Activated T-helper 1 cell treated with anti-CD3 and anti-CD28 coated beads, Interleukin-12 subunit alpha, Interleukin-12 subunit beta, Interleukin-2, Interleukin-4 antibody, amounts not matched to agents 30 ng/mL and 10 ng/mL and 1 ng/mL, durations not matched to agents 14 hours and 24 hours and 36 hours (primary cell): ENCODE data around the gene SNORC. TPM values are rescaled to one million over a fixed set of nuclear protein-coding genes. Genes with fewer than 3 reads are reported as not detected.

Source experiments
- DNase-seq: peaks from one replicate; pipeline ENCODE4 v3.0.0; 2021; ENCODE audit warnings: low spot score
- H3K27ac Mint-ChIP-seq: one replicate; pipeline ENCODE4 v1.8.0; 2021; ENCODE audit warnings: mild to moderate bottlenecking, mixed read lengths
- H3K27me3 Mint-ChIP-seq: one replicate; pipeline ENCODE4 v1.8.0; 2022; ENCODE audit warnings: mild to moderate bottlenecking, moderate library complexity, mixed read lengths; ENCODE audit not compliant: insufficient read depth
- H3K36me3 Mint-ChIP-seq: one replicate; pipeline ENCODE4 v1.8.0; 2021; ENCODE audit warnings: low read depth, mixed read lengths
- H3K4me1 Mint-ChIP-seq: one replicate; pipeline ENCODE4 v1.8.0; 2021; ENCODE audit warnings: low read depth, mixed read lengths
- H3K4me3 Mint-ChIP-seq: one replicate; pipeline ENCODE4 v1.8.0; 2021; ENCODE audit warnings: mild to moderate bottlenecking, moderate library complexity, mixed read lengths
- H3K9me3 Mint-ChIP-seq: one replicate; pipeline ENCODE4 v1.8.0; 2021; ENCODE audit warnings: mixed read lengths
- intact Hi-C: fragments of 100-400 bp; cut with micrococcal nuclease; formaldehyde crosslinking; loops from one replicate; pipeline ENCODE4 v1.15.1; 2024
- total RNA-seq: library from RNA; stranded (reverse); gene quantifications from 2 replicates; pipeline ENCODE4 v1.2.3, GENCODE V29; 2022

SNORC gene
- total RNA-seq, 1 donor from 2014 or later, result 1.8 TPM

DNA sequence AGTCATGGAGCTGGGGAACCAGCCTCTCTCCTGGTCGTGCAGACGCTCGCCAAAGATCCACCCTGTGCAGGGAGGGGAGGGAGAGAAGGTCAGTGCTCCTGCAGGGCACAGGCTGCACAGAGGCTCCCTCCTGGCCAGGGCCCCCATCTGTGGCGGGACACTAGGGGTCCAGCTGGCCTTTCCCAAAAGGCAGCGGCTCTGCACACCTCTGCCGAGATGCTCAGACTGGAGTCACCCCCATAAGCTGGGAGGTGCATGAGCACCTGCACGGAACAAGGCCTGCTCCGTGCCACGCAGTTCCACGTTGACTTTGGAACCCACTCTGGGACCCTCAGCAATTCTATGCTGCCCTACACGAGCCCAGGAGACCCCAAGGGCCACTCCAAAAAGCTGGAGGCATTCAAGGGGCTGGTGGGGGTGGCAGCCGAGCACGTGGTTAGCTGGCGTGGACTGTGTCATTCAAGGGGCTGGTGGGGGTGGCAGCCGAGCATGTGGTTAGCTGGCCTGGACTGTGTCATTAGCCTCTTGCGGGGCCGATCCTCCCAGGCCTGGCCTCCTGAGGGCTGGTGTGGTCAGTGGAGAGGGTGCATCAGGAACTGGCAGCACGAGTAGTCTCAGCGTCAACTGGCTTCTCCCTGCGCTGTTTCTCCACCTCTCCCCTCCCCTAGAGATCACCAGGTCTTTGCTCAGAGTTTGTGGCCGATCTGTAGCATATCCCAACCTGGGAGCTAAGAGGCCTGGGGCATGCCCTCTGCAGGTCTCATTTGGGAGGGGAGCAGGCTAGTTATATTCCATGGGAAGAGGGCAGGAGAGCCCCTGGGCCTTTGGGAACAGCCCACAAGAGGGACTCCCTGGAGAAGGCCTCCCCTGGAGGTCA, 9.8 kb downstream of the SNORC start:
- no peak for DNase-seq
- H3K27me3 Mint-ChIP-seq, result peaks cover 14% of the 10 kb centered on the region
- no peak overlapping the region for H3K4me3 Mint-ChIP-seq
- H3K27ac Mint-ChIP-seq, result no peak overlapping the region
- H3K36me3 Mint-ChIP-seq, result no peaks in the 10 kb centered on the region
- H3K4me1 Mint-ChIP-seq, result no peaks in the 10 kb centered on the region
- intact Hi-C loops, result no loop called here
- H3K9me3 Mint-ChIP-seq, result no peaks in the 10 kb centered on the region

DNA sequence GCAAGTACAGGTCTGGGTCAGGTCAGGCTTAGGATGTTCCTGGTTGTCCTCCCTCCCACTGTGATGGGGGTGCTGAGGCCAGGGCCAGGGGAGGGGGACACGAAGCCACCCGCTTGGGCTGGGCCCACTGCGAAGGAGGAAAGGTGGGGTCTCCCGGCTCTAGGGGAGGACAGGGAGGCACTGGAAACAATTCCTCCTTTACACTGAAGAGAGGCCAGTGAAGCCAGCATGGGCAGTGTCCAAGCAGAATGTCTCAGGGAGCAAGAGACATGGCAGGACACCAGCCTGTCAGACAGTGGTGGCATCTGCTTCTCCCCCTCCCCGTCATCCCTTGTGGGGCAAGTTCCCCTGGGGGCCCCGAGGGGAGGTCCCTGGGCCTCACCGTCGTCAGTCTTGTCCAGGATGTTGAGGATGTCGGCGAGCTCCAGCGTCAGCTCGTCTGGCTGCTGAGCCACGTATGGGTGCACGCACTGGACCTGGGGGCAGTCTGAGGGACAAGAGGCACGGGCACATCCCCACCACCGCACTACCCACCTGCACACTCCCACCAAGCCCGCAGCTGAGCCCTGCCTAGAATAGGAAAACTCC, 10.8 kb downstream of the SNORC start:
- H3K27me3 Mint-ChIP-seq, result peaks cover 5% of the 10 kb centered on the region
- H3K9me3 Mint-ChIP-seq, result no peaks in the 10 kb centered on the region
- intact Hi-C loops, result no loop called here
- H3K36me3 Mint-ChIP-seq, result no peaks in the 10 kb centered on the region
- H3K4me3 Mint-ChIP-seq, result no peak overlapping the region
- DNase-seq, result no peak
- no peak overlapping the region for H3K27ac Mint-ChIP-seq
- no peaks in the 10 kb centered on the region for H3K4me1 Mint-ChIP-seq

DNA sequence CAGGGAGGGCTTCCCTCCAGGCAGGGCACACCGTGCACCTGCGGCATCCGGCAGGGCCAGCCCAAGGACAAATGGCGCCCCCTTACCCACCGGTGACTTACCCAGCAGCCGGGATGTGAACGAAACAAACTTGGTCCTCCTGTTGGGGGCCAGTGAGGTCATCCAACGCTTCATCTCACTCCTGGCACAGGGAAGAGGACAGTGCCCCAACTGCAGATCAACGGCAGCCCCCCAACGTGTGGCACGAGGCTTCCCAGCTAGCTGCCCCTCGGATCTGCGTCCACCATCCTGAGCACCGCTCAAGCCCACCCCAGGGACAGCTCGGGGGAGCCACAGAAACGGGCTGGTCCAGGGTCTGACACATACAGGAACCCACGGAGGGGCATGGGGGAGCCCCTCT, 12.0 kb downstream of the SNORC start:
- Mint-ChIP-seq H3K27ac (no peak overlapping the region), H3K27me3 (peaks cover 5% of the 10 kb centered on the region), H3K4me3 (no peak overlapping the region), H3K36me3 (no peaks in the 10 kb centered on the region), H3K9me3 (no peaks in the 10 kb centered on the region), H3K4me1 (no peaks in the 10 kb centered on the region)
- DNase-seq, result no peak
- intact Hi-C loops, result no loop called here

DNA sequence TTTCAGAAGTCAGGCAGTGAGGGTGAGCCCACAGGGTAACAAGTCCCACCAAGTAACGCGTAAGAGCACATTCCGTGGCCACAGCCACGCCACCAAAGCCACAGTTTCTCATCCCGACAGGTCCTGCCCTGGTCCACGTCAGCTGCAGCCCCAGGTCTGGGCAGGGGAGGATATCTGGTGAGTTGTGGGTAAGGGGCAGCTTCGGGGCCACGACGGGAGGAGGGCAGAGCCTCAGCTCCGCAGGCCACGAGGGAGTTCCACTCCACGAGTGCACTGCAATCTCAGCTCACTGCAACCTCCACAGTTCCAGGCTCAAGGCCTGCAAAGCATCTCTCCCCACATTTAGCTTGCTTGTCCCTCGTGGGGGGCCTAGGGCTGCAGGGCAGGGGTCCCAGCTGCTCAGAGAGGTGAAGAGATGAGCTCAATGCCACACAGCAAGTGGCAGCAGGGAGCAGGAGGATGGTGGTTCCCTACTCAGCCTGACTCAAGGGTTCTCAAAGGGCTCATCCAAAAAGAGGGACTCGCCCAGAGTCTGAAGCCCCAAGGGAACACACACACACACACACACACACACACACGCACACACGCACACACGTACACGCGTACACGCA, 12.5 kb downstream of the SNORC start:
- no peak overlapping the region for H3K27ac Mint-ChIP-seq
- H3K36me3 Mint-ChIP-seq, result no peaks in the 10 kb centered on the region
- DNase-seq, result no peak
- H3K4me3 Mint-ChIP-seq, result no peak overlapping the region
- no peaks in the 10 kb centered on the region for H3K9me3 Mint-ChIP-seq
- intact Hi-C loops, result no loop called here
- no peaks in the 10 kb centered on the region for H3K4me1 Mint-ChIP-seq
- H3K27me3 Mint-ChIP-seq, result peaks cover 3% of the 10 kb centered on the region

DNA sequence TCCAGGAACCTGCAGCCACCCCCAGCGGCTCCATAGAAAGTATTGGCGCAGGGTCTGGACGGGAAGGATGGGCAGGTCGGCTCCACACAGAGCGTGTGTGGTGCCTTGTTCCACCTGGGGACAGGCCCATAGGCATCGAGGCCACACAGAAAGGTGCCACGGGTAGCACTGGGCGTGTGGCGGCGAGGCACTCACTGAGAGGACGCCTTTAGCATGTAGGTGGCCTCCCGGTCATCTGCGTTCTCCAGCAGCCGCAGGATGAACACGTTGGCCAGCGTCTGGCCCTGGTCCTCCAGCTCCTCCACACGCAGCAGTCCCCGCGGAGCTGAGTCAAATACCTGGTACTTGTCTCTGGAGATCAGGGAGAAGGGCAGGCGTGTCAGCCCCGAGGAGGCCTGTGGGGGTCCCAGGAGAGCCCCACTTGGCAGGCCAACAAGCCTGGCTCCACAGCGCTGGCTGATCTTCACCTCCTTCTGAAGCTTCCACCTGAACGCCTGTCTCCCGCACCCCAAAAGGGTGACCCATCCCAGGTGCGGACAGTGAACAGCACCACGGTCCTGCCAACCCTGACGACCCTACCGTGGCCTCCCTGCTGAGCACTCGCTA, 13.2 kb downstream of the SNORC start:
- Mint-ChIP-seq H3K27ac (no peak overlapping the region), H3K36me3 (no peaks in the 10 kb centered on the region), H3K27me3 (peaks cover 2% of the 10 kb centered on the region), H3K4me3 (no peak overlapping the region), H3K9me3 (no peaks in the 10 kb centered on the region), H3K4me1 (no peaks in the 10 kb centered on the region)
- no peak for DNase-seq
- intact Hi-C loops, result no loop called here

DNA sequence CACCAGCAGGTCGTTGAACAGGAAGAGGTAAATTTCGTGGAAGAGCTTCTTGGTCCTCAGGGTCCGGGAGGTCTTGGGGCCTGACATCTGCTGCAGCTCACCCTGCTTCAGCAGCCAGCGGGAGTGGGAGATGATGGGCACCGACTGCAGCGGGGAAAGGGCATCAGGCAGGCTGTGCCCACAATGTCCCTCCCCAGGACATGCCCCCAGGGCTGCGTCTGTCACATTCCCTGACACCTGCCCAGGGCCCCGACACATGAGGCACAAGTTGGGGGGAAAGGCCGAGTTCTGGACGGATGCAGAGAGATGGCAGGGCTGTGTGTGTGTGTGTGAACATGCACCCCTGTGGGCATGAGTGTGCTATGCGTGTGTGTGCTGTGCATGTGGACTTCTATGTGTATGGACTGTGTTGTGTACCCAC, 13.9 kb downstream of the SNORC start:
- H3K36me3 Mint-ChIP-seq, result no peaks in the 10 kb centered on the region
- H3K4me1 Mint-ChIP-seq, result no peaks in the 10 kb centered on the region
- H3K27ac Mint-ChIP-seq, result no peak overlapping the region
- DNase-seq, result no peak
- intact Hi-C loops, result no loop called here
- no peaks in the 10 kb centered on the region for H3K9me3 Mint-ChIP-seq
- H3K27me3 Mint-ChIP-seq, result no peaks in the 10 kb centered on the region
- H3K4me3 Mint-ChIP-seq, result no peak overlapping the region

DNA sequence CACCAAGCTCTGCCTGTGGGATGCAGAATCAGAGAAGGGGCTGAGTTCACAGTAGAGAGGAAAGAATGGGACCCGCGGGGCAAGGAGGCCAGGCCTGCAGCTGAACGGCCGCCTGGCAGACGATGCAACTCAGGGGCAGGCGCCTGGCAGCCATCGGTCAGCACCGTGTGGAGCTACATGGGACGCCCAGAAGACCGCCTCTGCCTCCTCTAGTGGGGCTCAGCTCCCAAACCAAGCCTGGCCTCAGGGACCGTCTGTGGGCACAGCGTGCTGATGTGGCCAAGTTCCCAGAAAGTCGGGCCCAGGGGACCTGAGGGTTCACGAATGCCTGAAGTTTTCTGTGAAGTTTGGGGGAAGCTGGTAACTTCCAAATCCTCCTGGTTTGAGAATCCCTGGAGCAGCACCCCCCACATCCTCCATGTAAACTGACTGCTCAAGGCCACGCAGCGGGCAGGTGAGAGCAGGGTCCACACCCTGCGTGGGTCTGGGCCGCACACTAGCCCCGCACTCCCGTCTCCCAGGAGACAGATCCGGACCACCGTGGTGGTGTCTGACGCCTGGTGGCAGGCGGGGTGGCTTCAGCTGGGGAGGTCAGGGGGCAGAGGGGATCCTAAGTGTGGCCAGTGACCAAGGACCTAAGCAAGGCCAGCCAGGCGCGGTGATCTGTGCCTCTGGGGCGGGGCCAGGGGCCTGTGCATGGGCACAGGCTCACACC, 14.6 kb downstream of the SNORC start:
- Mint-ChIP-seq H3K4me3 (no peak overlapping the region), H3K9me3 (no peaks in the 10 kb centered on the region), H3K27me3 (peaks cover 2% of the 10 kb centered on the region), H3K4me1 (no peaks in the 10 kb centered on the region), H3K27ac (no peak overlapping the region), H3K36me3 (no peaks in the 10 kb centered on the region)
- intact Hi-C loops, result no loop called here
- no peak for DNase-seq

DNA sequence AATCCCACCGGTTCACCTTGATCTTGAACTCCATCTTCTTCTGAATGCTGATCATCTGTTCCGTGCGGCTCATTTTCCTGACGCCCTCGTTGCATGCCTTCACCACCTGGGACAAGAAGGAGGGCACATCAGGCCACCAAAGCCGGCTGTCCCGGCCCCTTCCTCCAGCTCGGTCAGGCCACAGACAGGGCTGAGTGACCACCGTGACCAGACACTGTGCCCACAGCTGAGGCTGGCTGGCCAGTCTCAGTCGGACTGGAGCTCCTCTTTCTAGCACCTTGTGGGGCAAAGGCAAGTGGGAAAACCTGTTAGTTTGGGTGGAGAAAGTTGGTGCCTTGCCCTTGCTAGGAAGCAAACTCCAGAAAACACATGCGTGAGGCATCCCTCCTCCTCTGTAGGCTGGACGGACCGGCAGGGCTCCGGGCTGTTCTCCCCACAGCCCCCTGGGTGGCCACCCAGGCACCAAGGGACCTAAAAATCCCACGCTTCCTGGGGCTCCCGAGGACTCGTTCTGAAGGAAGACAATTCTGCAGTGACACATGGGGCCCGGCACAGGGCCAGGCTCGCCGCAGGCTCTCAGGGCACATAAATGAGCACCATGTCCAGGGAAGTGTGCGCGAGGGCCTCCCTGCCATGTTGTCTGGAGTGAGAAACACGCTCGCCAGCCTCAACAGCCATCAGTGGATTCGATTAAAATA, 15.3 kb downstream of the SNORC start:
- Mint-ChIP-seq H3K4me1 (no peaks in the 10 kb centered on the region), H3K27me3 (peaks cover 4% of the 10 kb centered on the region), H3K4me3 (no peak overlapping the region), H3K36me3 (no peaks in the 10 kb centered on the region), H3K27ac (no peak overlapping the region), H3K9me3 (no peaks in the 10 kb centered on the region)
- DNase-seq, result no peak
- intact Hi-C loops, result no loop called here

DNA sequence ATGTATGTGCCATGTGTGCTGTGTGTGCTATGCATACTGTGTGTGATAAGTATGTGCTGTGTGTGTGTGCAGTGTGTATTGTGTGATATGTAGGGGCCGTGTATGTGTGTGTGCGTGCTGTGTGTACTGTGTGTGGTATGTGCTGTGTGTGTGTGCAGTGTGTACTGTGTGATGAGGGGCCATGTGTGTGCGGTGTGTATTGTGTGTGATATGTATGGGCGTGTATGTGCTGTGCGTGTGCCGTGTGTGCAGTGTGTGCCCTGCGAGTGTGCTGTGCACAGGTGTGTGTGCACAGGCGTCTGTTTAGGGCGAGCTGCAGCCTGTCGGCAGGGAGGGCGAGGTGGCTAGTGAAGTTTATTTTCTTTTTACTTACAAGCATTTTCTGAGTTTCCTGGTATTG, 16.1 kb downstream of the SNORC start:
- no peak overlapping the region for H3K27ac Mint-ChIP-seq
- H3K4me3 Mint-ChIP-seq, result no peak overlapping the region
- no peak for DNase-seq
- H3K27me3 Mint-ChIP-seq, result peaks cover 9% of the 10 kb centered on the region
- intact Hi-C loops, result no loop called here
- peaks cover 6% of the 10 kb centered on the region for H3K4me1 Mint-ChIP-seq
- H3K36me3 Mint-ChIP-seq, result no peaks in the 10 kb centered on the region
- H3K9me3 Mint-ChIP-seq, result no peaks in the 10 kb centered on the region

DNA sequence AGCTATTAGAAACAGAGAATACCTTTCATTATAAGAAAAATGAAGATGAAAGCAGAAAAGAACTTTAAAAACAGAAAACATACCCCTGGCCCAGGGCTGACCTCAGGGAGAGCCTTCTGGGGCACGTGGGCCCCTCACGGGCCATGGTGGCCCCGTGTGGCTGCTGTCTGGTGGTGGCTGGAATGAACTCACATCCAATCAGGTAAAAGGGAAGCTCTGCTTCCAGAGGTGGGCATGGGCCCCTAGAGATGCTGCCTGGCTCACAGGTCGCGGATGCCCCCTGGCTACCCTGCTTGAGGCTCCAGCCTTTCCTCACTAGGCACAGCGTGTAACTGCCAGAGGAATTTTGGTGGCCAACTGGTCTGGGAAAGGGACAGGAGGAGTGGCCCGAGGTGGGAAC, 16.6 kb downstream of the SNORC start:
- Mint-ChIP-seq H3K4me1 (peaks cover 6% of the 10 kb centered on the region), H3K4me3 (no peak overlapping the region)
- intact Hi-C loops, result no loop called here

DNA sequence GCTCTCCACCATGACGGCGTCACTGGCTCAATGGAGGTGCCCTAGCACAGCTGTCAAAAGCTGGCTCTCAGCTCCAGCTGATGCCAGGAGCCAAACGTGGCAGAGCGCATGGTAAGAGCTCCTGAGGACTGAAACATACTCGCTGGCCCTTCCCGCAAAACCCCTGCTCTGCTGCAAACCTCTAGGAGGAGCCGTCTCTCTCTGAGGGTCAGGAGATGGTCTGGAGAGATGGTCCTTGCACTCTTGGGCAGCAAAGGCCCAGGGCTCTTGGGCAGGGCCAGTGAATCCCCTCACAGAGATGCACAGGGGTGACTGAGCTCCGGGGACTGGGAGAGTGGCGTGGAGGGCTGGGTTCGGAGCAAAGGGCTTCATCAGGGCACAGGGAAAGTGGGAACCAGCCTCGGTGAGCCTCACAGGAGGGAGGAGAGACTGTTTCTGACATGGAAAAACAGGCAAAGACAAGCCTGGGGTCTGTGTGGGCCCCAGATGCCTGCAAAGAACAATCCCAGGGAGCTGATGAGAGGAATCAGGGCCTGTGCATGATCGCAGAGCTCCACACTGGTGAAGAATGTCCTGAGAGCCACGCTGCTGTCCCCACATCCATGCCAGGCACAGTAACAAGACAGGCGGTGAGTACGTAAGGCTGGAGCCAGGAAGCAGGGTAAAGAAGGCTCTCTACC, 17.2 kb downstream of the SNORC start:
- Mint-ChIP-seq H3K27ac (no peak overlapping the region), H3K27me3 (peaks cover 9% of the 10 kb centered on the region), H3K36me3 (no peaks in the 10 kb centered on the region), H3K4me3 (no peak overlapping the region), H3K4me1 (peaks cover 6% of the 10 kb centered on the region), H3K9me3 (no peaks in the 10 kb centered on the region)
- no peak for DNase-seq
- intact Hi-C loops, result no loop called here

More for the DNA sequence above, 16.6 kb downstream of the SNORC start:
- Mint-ChIP-seq H3K36me3 (no peaks in the 10 kb centered on the region), H3K9me3 (no peaks in the 10 kb centered on the region), H3K27me3 (peaks cover 9% of the 10 kb centered on the region), H3K27ac (no peak overlapping the region)
- DNase-seq, result no peak
